ENCODE data around the gene NEMP1.

NEMP1 gene

DNA sequence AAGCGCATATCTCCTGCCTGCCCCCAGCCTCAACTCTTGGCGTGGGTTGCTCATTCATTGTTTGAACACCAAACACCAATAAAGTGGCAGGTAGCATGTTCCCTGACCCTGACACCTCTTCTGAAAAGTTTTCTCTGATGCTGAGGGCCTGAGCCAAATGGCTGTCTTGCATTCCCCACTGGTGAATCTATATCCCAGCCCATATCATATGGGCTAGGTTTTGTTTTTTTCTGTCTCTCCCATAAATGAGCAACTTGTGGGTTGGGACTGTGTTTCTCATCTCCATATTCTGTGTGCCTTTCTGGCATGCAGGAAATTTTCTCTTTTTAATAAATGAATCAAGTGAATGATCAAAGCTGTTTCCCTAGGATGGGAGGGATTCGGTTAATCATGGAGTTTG is 33.7 kb downstream of the NEMP1 start:
- TF ChIP-seq, protein P1, sequence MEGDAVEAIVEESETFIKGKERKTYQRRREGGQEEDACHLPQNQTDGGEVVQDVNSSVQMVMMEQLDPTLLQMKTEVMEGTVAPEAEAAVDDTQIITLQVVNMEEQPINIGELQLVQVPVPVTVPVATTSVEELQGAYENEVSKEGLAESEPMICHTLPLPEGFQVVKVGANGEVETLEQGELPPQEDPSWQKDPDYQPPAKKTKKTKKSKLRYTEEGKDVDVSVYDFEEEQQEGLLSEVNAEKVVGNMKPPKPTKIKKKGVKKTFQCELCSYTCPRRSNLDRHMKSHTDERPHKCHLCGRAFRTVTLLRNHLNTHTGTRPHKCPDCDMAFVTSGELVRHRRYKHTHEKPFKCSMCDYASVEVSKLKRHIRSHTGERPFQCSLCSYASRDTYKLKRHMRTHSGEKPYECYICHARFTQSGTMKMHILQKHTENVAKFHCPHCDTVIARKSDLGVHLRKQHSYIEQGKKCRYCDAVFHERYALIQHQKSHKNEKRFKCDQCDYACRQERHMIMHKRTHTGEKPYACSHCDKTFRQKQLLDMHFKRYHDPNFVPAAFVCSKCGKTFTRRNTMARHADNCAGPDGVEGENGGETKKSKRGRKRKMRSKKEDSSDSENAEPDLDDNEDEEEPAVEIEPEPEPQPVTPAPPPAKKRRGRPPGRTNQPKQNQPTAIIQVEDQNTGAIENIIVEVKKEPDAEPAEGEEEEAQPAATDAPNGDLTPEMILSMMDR (IDR thresholded peaks at IDR 0.05; ENCODE audit: insufficient read depth, low read length, poor library complexity, severe bottlenecking) = no peak
- no peak for TF ChIP-seq EZH2phosphoT487 (conservative IDR thresholded peaks at IDR 0.05; ENCODE audit: low read length)
- H3K36me3 ChIP-seq (ENCODE audit: low read length) = no peaks in the 10 kb centered on the region
- no peak overlapping the region for H2AFZ ChIP-seq (ENCODE audit: low read depth, low read length, severe bottlenecking)
- no peaks in the 10 kb centered on the region for H3K79me2 ChIP-seq (ENCODE audit: insufficient read depth, low read length)
- no peaks in the 10 kb centered on the region for H3K9me2 ChIP-seq (replicated peaks; ENCODE audit: insufficient read depth, low read length)
- H3K9me3 ChIP-seq (ENCODE audit: insufficient read depth, low read length) = no peaks in the 10 kb centered on the region
- H3K27me3 ChIP-seq (ENCODE audit: low read length) = no peaks in the 10 kb centered on the region
- H3F3A ChIP-seq (ENCODE audit: insufficient read depth) = no peaks in the 10 kb centered on the region
- H3K4me2 ChIP-seq (ENCODE audit: low read depth, low read length, poor library complexity, severe bottlenecking) = no peak overlapping the region
- no peak overlapping the region for H3K27ac ChIP-seq (ENCODE audit: low read depth, low read length)
- H4K20me1 ChIP-seq (ENCODE audit: low read depth, low read length) = no peaks in the 10 kb centered on the region
- H3K4me3 ChIP-seq (ENCODE audit: insufficient read depth, low read length, poor library complexity, severe bottlenecking) = no peak overlapping the region
- no peak overlapping the region for H3K9ac ChIP-seq (ENCODE audit: low read length)

DNA sequence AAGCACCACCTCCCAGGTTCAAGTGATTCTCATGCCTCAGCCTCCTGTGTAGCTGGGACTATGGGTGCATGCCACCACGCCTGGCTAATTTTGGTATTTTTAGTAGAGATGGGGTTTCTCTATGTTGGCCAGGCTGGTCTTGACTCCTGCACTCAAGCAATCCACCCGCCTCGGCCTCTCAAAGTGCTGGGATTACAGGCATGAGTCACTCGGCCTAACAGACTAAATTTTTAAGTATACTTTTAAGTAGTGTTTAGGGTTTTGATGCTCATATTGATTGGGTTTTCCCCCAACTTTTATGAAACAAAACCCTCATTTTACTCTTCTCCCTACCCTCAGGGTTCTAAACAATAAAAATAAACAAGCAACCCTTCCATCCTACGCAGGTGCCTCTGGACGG is 34.1 kb downstream of the NEMP1 start:
- Histone ChIP-seq H3F3A (ENCODE audit: insufficient read depth) (no peaks in the 10 kb centered on the region), H3K4me3 (ENCODE audit: insufficient read depth, low read length, poor library complexity, severe bottlenecking) (no peak overlapping the region), H3K9ac (ENCODE audit: low read length) (no peak overlapping the region), H2AFZ (ENCODE audit: low read depth, low read length, severe bottlenecking) (no peak overlapping the region), H3K79me2 (ENCODE audit: insufficient read depth, low read length) (no peaks in the 10 kb centered on the region), H3K9me2 (replicated peaks; ENCODE audit: insufficient read depth, low read length) (no peaks in the 10 kb centered on the region), H3K27ac (ENCODE audit: low read depth, low read length) (no peak overlapping the region), H3K9me3 (ENCODE audit: insufficient read depth, low read length) (no peaks in the 10 kb centered on the region), H3K27me3 (ENCODE audit: low read length) (no peaks in the 10 kb centered on the region), H3K36me3 (ENCODE audit: low read length) (no peaks in the 10 kb centered on the region), H4K20me1 (ENCODE audit: low read depth, low read length) (no peaks in the 10 kb centered on the region), H3K4me2 (ENCODE audit: low read depth, low read length, poor library complexity, severe bottlenecking) (no peak overlapping the region)
- TF ChIP-seq EZH2phosphoT487 (conservative IDR thresholded peaks at IDR 0.05; ENCODE audit: low read length) = no peak
- TF ChIP-seq, protein P1 (IDR thresholded peaks at IDR 0.05; ENCODE audit: insufficient read depth, low read length, poor library complexity, severe bottlenecking) = no peak

DNA sequence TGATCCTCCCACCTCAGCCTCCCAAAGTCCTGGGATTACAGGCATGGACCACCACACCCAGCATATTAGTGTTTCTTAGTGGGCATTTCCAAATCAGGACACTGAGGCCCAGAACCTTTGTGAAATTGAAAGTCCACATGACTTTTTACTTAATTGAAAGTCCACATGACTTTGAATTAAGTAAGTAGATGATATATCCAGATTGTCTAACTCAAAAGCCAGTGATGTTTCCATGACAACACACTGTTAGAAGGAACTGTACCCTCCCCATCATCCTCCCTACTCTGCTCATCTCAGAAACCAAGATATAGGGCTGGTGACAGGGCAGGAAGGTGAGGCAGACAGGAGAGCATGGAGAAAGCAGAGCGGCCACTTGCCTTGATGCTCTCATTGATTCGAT is 35.9 kb downstream of the NEMP1 start:
- H3K9me2 ChIP-seq (replicated peaks; ENCODE audit: insufficient read depth, low read length) = no peaks in the 10 kb centered on the region
- H3K4me2 ChIP-seq (ENCODE audit: low read depth, low read length, poor library complexity, severe bottlenecking) = no peak overlapping the region
- no peaks in the 10 kb centered on the region for H3K79me2 ChIP-seq (ENCODE audit: insufficient read depth, low read length)
- H3F3A ChIP-seq (ENCODE audit: insufficient read depth) = no peaks in the 10 kb centered on the region
- no peaks in the 10 kb centered on the region for H3K9me3 ChIP-seq (ENCODE audit: insufficient read depth, low read length)
- no peaks in the 10 kb centered on the region for H4K20me1 ChIP-seq (ENCODE audit: low read depth, low read length)
- no peak overlapping the region for H3K9ac ChIP-seq (ENCODE audit: low read length)
- H2AFZ ChIP-seq (ENCODE audit: low read depth, low read length, severe bottlenecking) = no peak overlapping the region
- H3K27me3 ChIP-seq (ENCODE audit: low read length) = no peaks in the 10 kb centered on the region
- TF ChIP-seq, protein P1 (IDR thresholded peaks at IDR 0.05; ENCODE audit: insufficient read depth, low read length, poor library complexity, severe bottlenecking) = no peak
- TF ChIP-seq EZH2phosphoT487 (conservative IDR thresholded peaks at IDR 0.05; ENCODE audit: low read length) = no peak
- no peak overlapping the region for H3K27ac ChIP-seq (ENCODE audit: low read depth, low read length)
- H3K36me3 ChIP-seq (ENCODE audit: low read length) = no peaks in the 10 kb centered on the region
- H3K4me3 ChIP-seq (ENCODE audit: insufficient read depth, low read length, poor library complexity, severe bottlenecking) = no peak overlapping the region

Measured in SU-DHL-6 (cell line).